ENCODE data around the gene ZMAT5. TPM values are rescaled to one million over a fixed set of nuclear protein-coding genes. Genes with fewer than 3 reads are reported as not detected.

The ZMAT5 gene
- total RNA-seq, 1 experiment from 2014 or later = 16.0 TPM

- Histone ChIP-seq H3K27me3 (ENCODE audit: insufficient read depth, low read length) (no peaks in the 10 kb centered on the region), H3K79me2 (ENCODE audit: insufficient read depth, low read length) (no peaks in the 10 kb centered on the region), H3K9me3 (ENCODE audit: control insufficient read depth in 1 of 2, insufficient read depth in 1 of 2, low read depth in 1 of 2, low read length in 2 of 2) (no peaks in the 10 kb centered on the region), H3K9ac (ENCODE audit: low read length) (no peak overlapping the region), H3K9me2 (ENCODE audit: insufficient read depth) (no peaks in the 10 kb centered on the region), H3K4me3 (replicated peaks in 1 of 2; ENCODE audit: low read depth in 1 of 2, low read length in 2 of 2) (no peak overlapping the region), H2AFZ (ENCODE audit: low read depth, low read length, poor library complexity, severe bottlenecking) (no peak overlapping the region), H3K4me2 (ENCODE audit: low read length) (no peak overlapping the region), H4K20me1 (ENCODE audit: insufficient read depth) (no peaks in the 10 kb centered on the region), H3K4me1 (ENCODE audit: control insufficient read depth in 1 of 2, insufficient read depth in 2 of 2, low read length in 2 of 2) (peaks cover 0 to 5% of the 10 kb centered on the region in 2 experiments; a peak in 2 of 4 replicates), H3K27ac (ENCODE audit: low read depth, low read length) (no peak overlapping the region), H3K36me3 (ENCODE audit: control insufficient read depth in 1 of 2, insufficient read depth in 2 of 2, low read length in 2 of 2) (no peaks in the 10 kb centered on the region)
- ChIA-PET CTCF (interaction anchor here (1.7 kb wide), 1 partner anchor 28 kb away, joined by 6 read pairs; no protein-coding TSS in a partner anchor), RAD21 (ENCODE audit: low non-redundant PET in 1 of 2, low total read pairs in 2 of 2, uncharacterized antibody in 2 of 2, unreplicated experiment in 2 of 2) (no interaction called here), POLR2A (no interaction called here)
- no TSS peak for BruUV-seq (replicated peaks)
- TF ChIP-seq YY1 (IDR thresholded peaks at IDR 0.05; ENCODE audit: extremely low read depth, insufficient replicate concordance, low read depth, low read length) = no peak
- no peak for TF ChIP-seq ZNF274 (IDR thresholded peaks at IDR 0.05; ENCODE audit: low read depth, low read length)
- TF ChIP-seq FOSL1 (IDR thresholded peaks at IDR 0.05; ENCODE audit: low read depth) = no peak
- no peak for TF ChIP-seq CBX3 (IDR thresholded peaks at IDR 0.05; ENCODE audit: low read depth)
- TF ChIP-seq ZBTB33 (IDR thresholded peaks at IDR 0.05; ENCODE audit: extremely low read depth, insufficient replicate concordance, low read length) = no peak
- no peak for TF ChIP-seq ZFX (IDR thresholded peaks at IDR 0.05)
- TF ChIP-seq TCF7L2 (IDR thresholded peaks at IDR 0.05; ENCODE audit: borderline replicate concordance, extremely low read depth, insufficient read depth, insufficient read length) = no peak
- TF ChIP-seq SP1 (IDR thresholded peaks at IDR 0.05; ENCODE audit: low read depth) = no peak
- TF ChIP-seq MAX (IDR thresholded peaks at IDR 0.05) = no peak
- TF ChIP-seq REST (IDR thresholded peaks at IDR 0.05; ENCODE audit: low read depth) = no peak
- TF ChIP-seq SRF (IDR thresholded peaks at IDR 0.05; ENCODE audit: low read depth) = no peak
- TF ChIP-seq, protein P1, sequence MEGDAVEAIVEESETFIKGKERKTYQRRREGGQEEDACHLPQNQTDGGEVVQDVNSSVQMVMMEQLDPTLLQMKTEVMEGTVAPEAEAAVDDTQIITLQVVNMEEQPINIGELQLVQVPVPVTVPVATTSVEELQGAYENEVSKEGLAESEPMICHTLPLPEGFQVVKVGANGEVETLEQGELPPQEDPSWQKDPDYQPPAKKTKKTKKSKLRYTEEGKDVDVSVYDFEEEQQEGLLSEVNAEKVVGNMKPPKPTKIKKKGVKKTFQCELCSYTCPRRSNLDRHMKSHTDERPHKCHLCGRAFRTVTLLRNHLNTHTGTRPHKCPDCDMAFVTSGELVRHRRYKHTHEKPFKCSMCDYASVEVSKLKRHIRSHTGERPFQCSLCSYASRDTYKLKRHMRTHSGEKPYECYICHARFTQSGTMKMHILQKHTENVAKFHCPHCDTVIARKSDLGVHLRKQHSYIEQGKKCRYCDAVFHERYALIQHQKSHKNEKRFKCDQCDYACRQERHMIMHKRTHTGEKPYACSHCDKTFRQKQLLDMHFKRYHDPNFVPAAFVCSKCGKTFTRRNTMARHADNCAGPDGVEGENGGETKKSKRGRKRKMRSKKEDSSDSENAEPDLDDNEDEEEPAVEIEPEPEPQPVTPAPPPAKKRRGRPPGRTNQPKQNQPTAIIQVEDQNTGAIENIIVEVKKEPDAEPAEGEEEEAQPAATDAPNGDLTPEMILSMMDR (IDR thresholded peaks at IDR 0.05 in 2 of 3, conservative IDR thresholded peaks at IDR 0.05 in 1 of 3; ENCODE audit: borderline replicate concordance in 1 of 3, insufficient read depth in 1 of 3, low read depth in 2 of 3, low read length in 2 of 3) = no peak
- TF ChIP-seq ATF3 (IDR thresholded peaks at IDR 0.05) = no peak
- no peak for TF ChIP-seq ELF1 (IDR thresholded peaks at IDR 0.05; ENCODE audit: borderline replicate concordance, low read depth)
- TF ChIP-seq EZH2phosphoT487 (IDR thresholded peaks at IDR 0.05; ENCODE audit: borderline replicate concordance) = no peak
- no peak for TF ChIP-seq EGR1 (IDR thresholded peaks at IDR 0.05; ENCODE audit: low read depth)
- TF ChIP-seq POLR2A (IDR thresholded peaks at IDR 0.05; ENCODE audit: borderline replicate concordance, extremely low read depth, insufficient read depth, insufficient read length) = no peak
- intact Hi-C loops (cut with micrococcal nuclease) = no loop called here
- no peak for ATAC-seq
- no peak for DNase-seq (ENCODE audit: low read depth, low spot score)
These were observed 49.0 kb downstream of the ZMAT5 start for GRCh38 chr22:29717789-29718188.
